Esophagus squamous epithelium (tissue), 4 donors: ENCODE results near the gene VARS1.

Experiments used
- POLR2A ChIP-seq, 4 donors: fragments of 450-650 bp; IDR thresholded peaks; one replicate each; pipeline ENCODE4 v1.6.1; 2017; ENCODE audit warnings: antibody characterized with exemption in 4 of 4, mild to moderate bottlenecking in 4 of 4, moderate library complexity in 3 of 4
- TF ChIP-seq, protein P1 (sequence below), 6 experiments: fragments of 450-650 bp in 4 of 6; fragments of 200-600 bp in 2 of 6; sonication (generic) in 2 of 6; IDR thresholded peaks; one replicate each; pipeline ENCODE4 v1.5.1; 2016 to 2019; ENCODE audit warnings: antibody characterized with exemption in 6 of 6, mild to moderate bottlenecking in 4 of 6, moderate library complexity in 4 of 6

DNA sequence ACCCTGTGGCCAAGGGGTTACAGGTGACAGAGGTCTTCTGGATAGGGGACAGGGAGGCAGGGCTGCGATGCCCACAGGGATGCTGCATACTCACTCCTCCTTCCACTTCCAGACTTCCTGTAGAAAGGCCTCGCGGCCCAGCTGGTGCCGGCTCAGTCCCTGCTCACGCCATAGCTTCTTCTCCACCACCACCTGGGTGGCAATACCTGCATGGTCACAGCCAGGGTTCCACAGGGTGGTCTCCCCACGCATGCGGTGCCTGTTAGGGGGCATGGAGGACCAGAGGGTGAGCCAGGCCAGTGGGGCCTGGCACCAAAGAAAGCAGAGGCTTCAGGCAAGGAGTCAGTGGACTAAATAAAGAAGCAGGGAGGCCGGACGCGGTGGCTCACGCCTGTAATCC, 10.1 kb downstream of the VARS1 start:
- TF ChIP-seq, protein P1, sequence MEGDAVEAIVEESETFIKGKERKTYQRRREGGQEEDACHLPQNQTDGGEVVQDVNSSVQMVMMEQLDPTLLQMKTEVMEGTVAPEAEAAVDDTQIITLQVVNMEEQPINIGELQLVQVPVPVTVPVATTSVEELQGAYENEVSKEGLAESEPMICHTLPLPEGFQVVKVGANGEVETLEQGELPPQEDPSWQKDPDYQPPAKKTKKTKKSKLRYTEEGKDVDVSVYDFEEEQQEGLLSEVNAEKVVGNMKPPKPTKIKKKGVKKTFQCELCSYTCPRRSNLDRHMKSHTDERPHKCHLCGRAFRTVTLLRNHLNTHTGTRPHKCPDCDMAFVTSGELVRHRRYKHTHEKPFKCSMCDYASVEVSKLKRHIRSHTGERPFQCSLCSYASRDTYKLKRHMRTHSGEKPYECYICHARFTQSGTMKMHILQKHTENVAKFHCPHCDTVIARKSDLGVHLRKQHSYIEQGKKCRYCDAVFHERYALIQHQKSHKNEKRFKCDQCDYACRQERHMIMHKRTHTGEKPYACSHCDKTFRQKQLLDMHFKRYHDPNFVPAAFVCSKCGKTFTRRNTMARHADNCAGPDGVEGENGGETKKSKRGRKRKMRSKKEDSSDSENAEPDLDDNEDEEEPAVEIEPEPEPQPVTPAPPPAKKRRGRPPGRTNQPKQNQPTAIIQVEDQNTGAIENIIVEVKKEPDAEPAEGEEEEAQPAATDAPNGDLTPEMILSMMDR (IDR thresholded peaks at IDR 0.05) = no peak
- no peak for TF ChIP-seq POLR2A (IDR thresholded peaks at IDR 0.05)
